IMR-90 (cell line): ENCODE results near the gene PGC. TPM values are rescaled to one million over a fixed set of nuclear protein-coding genes. Genes with fewer than 3 reads are reported as not detected.
A peak's percentile ranks its signal among the peaks of the same experiment; 100 is the strongest.

Experiments
- ATAC-seq: fragments of 200-7000 bp; cut with Tn5 transposase; 2 replicates; pipeline ENCODE4 v1.9.1; 2020; ENCODE audit warnings: low read depth, mild to moderate bottlenecking, moderate library complexity
- BruUV-seq: library from RNA; stranded (reverse); fragments of 400-500 nt; replicated peaks from 2 replicates; lab custom pipeline; 2021; lab: Mats Ljungman, UMichigan
- CTCF ChIA-PET: fragments of 300-600 bp; formaldehyde crosslinking; extraction: SDS; loops from one replicate; lab custom pipeline; 2021; ENCODE audit warnings: antibody characterized with exemption; lab: Yijun Ruan, JAX
- POLR2A ChIA-PET: fragments of 300-600 bp; sonication (Branson Sonifier 250); formaldehyde crosslinking; loops from one replicate; lab custom pipeline; 2022; ENCODE audit warnings: antibody characterized with exemption; ENCODE audit not compliant: unreplicated experiment; lab: Charles Lee
- DNase-seq: peaks from one replicate; pipeline ENCODE4 v3.0.0; 2013
- H2AFZ ChIP-seq: replicated peaks from 2 replicates; pipeline ENCODE3; 2013; ENCODE audit warnings: low read length, mild to moderate bottlenecking; ENCODE audit not compliant: poor library complexity
- H2AK5ac ChIP-seq: 2 replicates; pipeline ENCODE4 v1.6.1; 2013; ENCODE audit warnings: low read depth, low read length, inconsistent platforms
- H2AK9ac ChIP-seq: replicated peaks from 2 replicates; pipeline ENCODE3; 2013; ENCODE audit warnings: mild to moderate bottlenecking, low read depth, low read length, moderate library complexity; ENCODE audit not compliant: poor library complexity
- H2BK120ac ChIP-seq: 2 replicates; pipeline ENCODE4 v1.6.1; 2013; ENCODE audit warnings: low read depth, low read length, inconsistent platforms
- H2BK15ac ChIP-seq: 3 replicates; pipeline ENCODE4 v1.6.1; 2013; ENCODE audit warnings: low read depth, low read length, inconsistent platforms
- H2BK20ac ChIP-seq: 2 replicates; pipeline ENCODE4 v1.6.1; 2013; ENCODE audit warnings: low read depth, mild to moderate bottlenecking, inconsistent platforms, low read length, moderate library complexity
- H2BK5ac ChIP-seq: 2 replicates; pipeline ENCODE4 v1.6.1; 2013; ENCODE audit warnings: mild to moderate bottlenecking, low read depth, low read length, inconsistent platforms; ENCODE audit not compliant: poor library complexity, severe bottlenecking
- H3K14ac ChIP-seq: replicated peaks from 2 replicates; pipeline ENCODE4 v1.6.1; 2013; ENCODE audit warnings: low read depth, low read length, inconsistent platforms
- H3K18ac ChIP-seq: 2 replicates; pipeline ENCODE4 v1.6.1; 2013; ENCODE audit warnings: low read depth, low read length, control low read depth
- H3K23ac ChIP-seq: 2 replicates; pipeline ENCODE4 v1.6.1; 2013; ENCODE audit warnings: low read depth, low read length, inconsistent platforms
- H3K27ac ChIP-seq: 2 replicates; pipeline ENCODE4 v1.5.1; 2013; ENCODE audit warnings: mild to moderate bottlenecking, control low read depth, low read length; ENCODE audit not compliant: insufficient read depth
- H3K27me3 ChIP-seq: 2 replicates; pipeline ENCODE4 v1.6.1; 2013; ENCODE audit warnings: low read length; ENCODE audit not compliant: control insufficient read depth, insufficient read depth
- H3K36me3 ChIP-seq: 2 replicates; pipeline ENCODE4 v1.6.1; 2013; ENCODE audit warnings: low read length, mixed read lengths; ENCODE audit not compliant: control insufficient read depth, insufficient read depth
- H3K4ac ChIP-seq: 2 replicates; pipeline ENCODE4 v1.6.1; 2013; ENCODE audit warnings: low read depth, low read length, inconsistent platforms
- H3K4me1 ChIP-seq: 2 replicates; pipeline ENCODE4 v1.6.1; 2013; ENCODE audit warnings: low read length, mixed read lengths; ENCODE audit not compliant: control insufficient read depth, insufficient read depth
- H3K4me2 ChIP-seq: 2 replicates; pipeline ENCODE4 v1.6.1; 2013; ENCODE audit warnings: low read depth, mild to moderate bottlenecking, control low read depth, low read length, moderate library complexity
- H3K4me3 ChIP-seq: 2 replicates; pipeline ENCODE4 v1.5.1; 2013; ENCODE audit warnings: low read depth, mild to moderate bottlenecking, control low read depth, low read length, moderate library complexity; ENCODE audit not compliant: insufficient read depth
- H3K56ac ChIP-seq: 2 replicates; pipeline ENCODE4 v1.6.1; 2013; ENCODE audit warnings: low read length, inconsistent platforms; ENCODE audit not compliant: insufficient read depth; ENCODE audit errors: extremely low read depth
- H3K79me1 ChIP-seq, 2 experiments: 2 replicates each; pipeline ENCODE4 v1.6.1; 2013; ENCODE audit warnings: low read length in 2 of 2, inconsistent platforms in 1 of 2, low read depth in 1 of 2
- H3K9ac ChIP-seq: 2 replicates; pipeline ENCODE4 v1.6.1; 2013; ENCODE audit warnings: low read depth, low read length, control low read depth
- H3K9me1 ChIP-seq: 2 replicates; pipeline ENCODE4 v1.6.1; 2013; ENCODE audit warnings: low read length, inconsistent platforms; ENCODE audit not compliant: insufficient read depth
- H3K9me3 ChIP-seq: 2 replicates; pipeline ENCODE4 v1.6.1; 2013; ENCODE audit warnings: low read length; ENCODE audit not compliant: control insufficient read depth, insufficient read depth
- H4K20me1 ChIP-seq: 2 replicates; pipeline ENCODE4 v1.6.1; 2013; ENCODE audit warnings: low read length, inconsistent platforms; ENCODE audit not compliant: insufficient read depth
- H4K5ac ChIP-seq: 2 replicates; pipeline ENCODE4 v1.6.1; 2013; ENCODE audit warnings: mild to moderate bottlenecking, low read depth, low read length, control low read depth
- H4K8ac ChIP-seq, 2 experiments: 2 replicates each; pipeline ENCODE4 v1.6.1; 2013; ENCODE audit warnings: low read depth in 2 of 2, low read length in 2 of 2, control low read depth in 1 of 2, inconsistent platforms in 1 of 2
- H4K91ac ChIP-seq: 2 replicates; pipeline ENCODE4 v1.6.1; 2013; ENCODE audit warnings: low read depth, low read length, inconsistent platforms; ENCODE audit not compliant: insufficient read depth
- BHLHE40 ChIP-seq: fragments of 150-350 bp; IDR thresholded peaks from 2 replicates; pipeline ENCODE4 v1.6.1; 2016; ENCODE audit warnings: mild to moderate bottlenecking, low read depth, low read length
- CEBPB ChIP-seq: IDR thresholded peaks from 2 replicates; pipeline ENCODE4 v1.6.1; 2012; ENCODE audit warnings: low read depth, low read length, improper control_type of control experiment
- CHD1 ChIP-seq: IDR thresholded peaks from 2 replicates; pipeline ENCODE4 v1.6.1; 2012; ENCODE audit warnings: low read depth, low read length, improper control_type of control experiment
- CTCF ChIP-seq: conservative IDR thresholded peaks from 2 replicates; pipeline ENCODE4 v1.5.1; 2012; ENCODE audit warnings: mild to moderate bottlenecking, low read depth, low read length, improper control_type of control experiment
- ELK1 ChIP-seq: fragments of 150-350 bp; IDR thresholded peaks from 2 replicates; pipeline ENCODE4 v1.6.1; 2016; ENCODE audit warnings: low read depth, mild to moderate bottlenecking, low read length, moderate library complexity, borderline replicate concordance
- FOS ChIP-seq: fragments of 150-350 bp; IDR thresholded peaks from 2 replicates; pipeline ENCODE4 v1.6.1; 2016; ENCODE audit warnings: low read depth, low read length
- MAFK ChIP-seq: IDR thresholded peaks from 2 replicates; pipeline ENCODE4 v1.6.1; 2012; ENCODE audit warnings: low read depth, low read length, improper control_type of control experiment
- MAZ ChIP-seq: IDR thresholded peaks from 2 replicates; pipeline ENCODE4 v1.6.1; 2012; ENCODE audit warnings: low read depth, mild to moderate bottlenecking, low read length, improper control_type of control experiment, moderate library complexity, borderline replicate concordance
- NFE2L2 ChIP-seq: fragments of 150-350 bp; IDR thresholded peaks from 2 replicates; pipeline ENCODE4 v1.6.1; 2016; ENCODE audit warnings: low read depth, mild to moderate bottlenecking, low read length
- POLR2A ChIP-seq: IDR thresholded peaks from 2 replicates; pipeline ENCODE4 v1.6.1; 2012; ENCODE audit warnings: mild to moderate bottlenecking, low read depth, low read length
- RAD21 ChIP-seq: IDR thresholded peaks from 2 replicates; pipeline ENCODE4 v1.6.1; 2012; ENCODE audit warnings: low read length, improper control_type of control experiment
- RCOR1 ChIP-seq: IDR thresholded peaks from 2 replicates; pipeline ENCODE4 v1.6.1; 2012; ENCODE audit warnings: mild to moderate bottlenecking, low read length, improper control_type of control experiment; ENCODE audit not compliant: insufficient replicate concordance
- RFX5 ChIP-seq: IDR thresholded peaks from 2 replicates; pipeline ENCODE4 v1.8.0; 2012; ENCODE audit warnings: low read depth, mild to moderate bottlenecking, low read length, moderate library complexity
- WGBS, 2 experiments: methylation state at CpG; one replicate each; pipeline versions ENCODE4 v1.1.5 to v1.1.7; 2013; ENCODE audit warnings: missing lambda C conversion rate in 2 of 2; ENCODE audit not compliant: insufficient read length in 1 of 2; ENCODE audit errors: extremely low coverage in 2 of 2; 5-methylcytosine and 5-hydroxymethylcytosine counted together
- dilution Hi-C: fragments of 300-500 bp; cut with HindIII; formaldehyde crosslinking; loops from one replicate; pipeline ENCODE4 v1.14.3; 2018; ENCODE audit warnings: low sequenced_read_pairs; ENCODE audit not compliant: unreplicated experiment
- in situ Hi-C: fragments of 300-500 bp; cut with MboI; formaldehyde crosslinking; loops from 3 replicates; pipeline ENCODE4 v1.14.3; 2019; ENCODE audit warnings: low sequenced_read_pairs, inconsistent platforms, mixed read lengths
- intact Hi-C: fragments of 100-400 bp; cut with micrococcal nuclease; formaldehyde crosslinking; loops from 2 replicates; pipeline ENCODE4 v1.10.0; 2022
- polyA plus RNA-seq, 3 experiments: library from polyadenylated mRNA; depleted of rRNA; stranded (reverse); fragments of >200 nt; gene quantifications; 2 replicates each; pipeline ENCODE4 v1.2.3, GENCODE V29; 2012; ENCODE audit warnings: low replicate concordance in 1 of 3
- total RNA-seq: library from RNA; depleted of rRNA; stranded (reverse); fragments of >200 nt; gene quantifications from 2 replicates; pipeline ENCODE4 v1.2.3, GENCODE V29; 2012

PGC gene
- total and polyA plus RNA-seq, 2 of the 4 experiments (the other 2 are of a cell fraction): not detected

DNA sequence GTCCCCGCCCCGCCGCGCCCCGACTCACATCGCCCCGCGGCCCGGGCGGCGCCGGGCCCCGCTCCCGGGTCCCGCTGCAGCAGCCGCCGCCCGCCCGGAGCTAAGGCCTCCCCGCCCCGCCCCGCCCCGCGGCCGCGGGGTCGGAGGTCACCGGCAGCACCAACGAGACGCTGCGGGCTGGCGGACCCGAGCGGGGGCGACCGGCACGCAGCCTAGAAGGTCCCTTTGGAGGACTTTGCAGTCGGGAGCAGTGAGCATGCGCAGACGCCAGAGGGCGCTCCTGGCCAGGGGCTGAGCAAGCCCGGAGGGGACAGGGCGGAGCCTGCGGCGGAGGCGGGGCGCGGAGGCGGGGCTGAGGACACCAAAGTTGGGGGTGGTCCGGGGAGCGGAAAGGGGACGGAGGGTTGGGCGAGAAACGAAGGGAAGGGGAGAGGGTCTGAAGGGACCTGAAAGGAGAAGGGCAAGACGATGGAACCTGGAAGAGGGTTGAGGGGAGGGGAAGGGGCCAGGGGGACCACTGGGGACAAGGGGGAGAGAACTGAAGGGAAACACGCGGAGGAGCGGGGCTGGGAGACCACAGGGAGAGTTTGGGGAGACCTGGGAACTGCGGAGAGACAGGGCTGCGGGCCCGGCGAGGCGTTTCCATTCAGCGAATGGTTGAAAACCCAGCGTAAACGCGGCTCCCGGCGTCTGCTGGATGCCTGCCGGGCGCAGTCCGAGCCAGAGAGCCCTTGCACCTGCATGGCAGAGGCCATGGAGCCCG is 32.8 kb upstream of the PGC start, which contains the start of gene FRS3 (continued):
- TF ChIP-seq RCOR1 (no peak), FOS (no peak), BHLHE40 (no peak)

DNA sequence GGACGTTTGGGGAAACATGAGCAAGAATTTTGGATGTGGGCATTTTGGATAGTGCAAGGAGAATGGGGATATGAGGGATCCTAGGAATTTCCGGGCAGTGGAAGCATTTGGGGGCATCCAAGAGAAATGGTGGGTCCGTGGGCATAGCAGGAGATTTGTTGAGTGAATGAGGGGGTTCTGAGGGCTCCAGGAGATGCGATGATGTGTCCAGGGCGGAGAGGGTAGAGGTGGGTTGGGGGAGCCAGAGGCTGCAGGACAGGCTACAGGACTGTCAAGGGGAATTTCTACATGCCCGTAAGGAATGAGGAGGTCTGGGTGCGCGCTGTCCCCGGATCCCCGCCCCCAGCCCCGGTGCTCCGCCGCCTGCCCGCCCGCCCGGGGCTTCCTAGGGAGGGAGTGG is 32.1 kb upstream of the PGC start:
- peak; percentile 39; the same call in 1 of the 2 replicates for ATAC-seq
- H2AFZ ChIP-seq: peak overlapping the region; percentile 93
- H4K8ac ChIP-seq: peak overlapping the region; percentile 40 to 66; a peak in 1 of 4 replicates

More for the DNA sequence above, 32.1 kb upstream of the PGC start:
- Histone ChIP-seq H2BK120ac (no peak overlapping the region), H3K4ac (peak overlapping the region; percentile 47), H3K9me3 (no peaks in the 10 kb centered on the region), H3K4me2 (peak overlapping the region; percentile 96), H3K23ac (peak overlapping the region; percentile 26), H3K9ac (peak overlapping the region; percentile 80), H3K9me1 (no peaks in the 10 kb centered on the region; the same call in 1 of the 2 replicates), H4K20me1 (no peaks in the 10 kb centered on the region), H3K14ac (peak overlapping the region; percentile 77), H3K36me3 (peaks cover 14% of the 10 kb centered on the region), H3K27me3 (no peaks in the 10 kb centered on the region), H3K4me1 (peaks cover 9% of the 10 kb centered on the region), H2AK5ac (no peak overlapping the region), H3K79me1 (peaks cover 10 to 24% of the 10 kb centered on the region in 2 experiments), H3K56ac (no peak overlapping the region), H2BK15ac (no peak overlapping the region), H2BK20ac (no peak overlapping the region), H2AK9ac (peak overlapping the region; percentile 48), H2BK5ac (no peak overlapping the region), H4K91ac (peak overlapping the region; percentile 44), H3K27ac (peak overlapping the region; percentile 6), H3K4me3 (peak overlapping the region; percentile 54), H3K18ac (no peak overlapping the region), H4K5ac (peak overlapping the region; percentile 60)
- BruUV-seq: no TSS peak
- DNase-seq: no peak
- CTCF ChIA-PET: no interaction called here
- TF ChIP-seq RCOR1 (no peak), POLR2A (no peak), FOS (no peak), MAFK (no peak), NFE2L2 (no peak), ELK1 (no peak), CHD1 (no peak), MAZ (no peak), RFX5 (no peak), CTCF (no peak), CEBPB (no peak), RAD21 (no peak), BHLHE40 (no peak)
- in situ Hi-C loops: no loop called here
- intact Hi-C loops: loop anchor here (5.0 kb wide), 1 partner anchor 82 kb away; no protein-coding TSS in a partner anchor
- WGBS, 2 experiments: 0% methylated on average over 2 of the region's 16 CpGs; no CpG with 5 or more reads in 1 of the 2 experiments
- POLR2A ChIA-PET: no interaction called here
- dilution Hi-C loops: no loop called here
